EL (cell line): ENCODE measurements around the gene PDGFD.
A peak's percentile ranks its signal among the peaks of the same experiment; 100 is the strongest.

Source experiments
- DNase-seq: peaks from one replicate; pipeline ENCODE4 v3.0.0-alpha.2; 2016

PDGFD gene

DNA sequence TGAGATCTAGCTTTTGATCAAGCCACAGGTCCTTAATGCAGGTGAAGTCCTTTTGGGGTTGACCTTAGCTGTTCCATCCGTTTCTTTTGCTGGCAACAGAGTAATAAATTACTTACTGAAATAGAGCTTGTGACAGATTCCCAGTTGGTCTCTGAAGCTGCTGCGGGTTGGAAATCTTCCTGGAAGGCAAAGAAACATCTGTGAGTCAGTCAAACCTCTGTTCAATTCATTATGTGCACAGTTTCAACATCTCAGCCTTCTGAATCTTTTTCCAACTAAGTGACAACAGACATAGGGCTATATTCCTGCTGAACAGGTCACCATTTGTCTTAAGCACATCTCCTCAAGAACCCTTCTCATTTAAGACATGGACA, 216.4 kb downstream of the PDGFD start:
- DNase-seq = peak; percentile 2

DNA sequence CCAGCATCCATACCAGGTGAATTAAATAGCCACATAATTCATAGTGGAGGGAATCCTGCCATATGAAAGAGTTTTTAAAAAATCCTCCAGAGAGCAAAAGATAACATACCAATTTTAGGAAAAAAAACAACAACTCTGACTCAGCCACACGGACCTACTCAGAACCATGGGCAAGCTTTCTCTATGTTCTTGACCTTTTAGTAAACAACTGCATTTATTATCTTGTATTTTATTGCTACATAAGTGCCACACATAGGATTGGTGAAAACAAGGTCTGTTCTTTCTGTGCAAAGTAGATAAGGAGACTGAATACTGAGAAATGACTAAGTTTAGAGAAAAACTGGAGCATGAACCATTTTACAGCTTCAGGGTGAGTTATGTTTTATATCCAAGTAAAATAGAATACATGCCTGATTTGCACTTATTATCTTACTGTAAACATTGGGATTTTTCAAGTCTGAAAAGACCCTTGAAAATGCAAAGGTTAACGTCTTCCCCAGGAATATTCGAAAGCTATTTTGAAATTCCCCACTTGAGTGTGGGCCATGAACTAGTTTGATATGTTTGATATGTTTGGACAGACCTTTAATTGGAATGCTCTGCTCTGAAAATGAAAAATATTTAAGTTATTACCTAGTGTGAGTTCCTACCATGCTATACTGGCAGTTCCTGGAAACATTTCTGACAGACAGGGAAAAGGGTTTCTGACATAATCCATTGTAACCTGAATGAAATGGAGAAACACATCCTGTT, 217.0 kb downstream of the PDGFD start:
- DNase-seq = no peak

DNA sequence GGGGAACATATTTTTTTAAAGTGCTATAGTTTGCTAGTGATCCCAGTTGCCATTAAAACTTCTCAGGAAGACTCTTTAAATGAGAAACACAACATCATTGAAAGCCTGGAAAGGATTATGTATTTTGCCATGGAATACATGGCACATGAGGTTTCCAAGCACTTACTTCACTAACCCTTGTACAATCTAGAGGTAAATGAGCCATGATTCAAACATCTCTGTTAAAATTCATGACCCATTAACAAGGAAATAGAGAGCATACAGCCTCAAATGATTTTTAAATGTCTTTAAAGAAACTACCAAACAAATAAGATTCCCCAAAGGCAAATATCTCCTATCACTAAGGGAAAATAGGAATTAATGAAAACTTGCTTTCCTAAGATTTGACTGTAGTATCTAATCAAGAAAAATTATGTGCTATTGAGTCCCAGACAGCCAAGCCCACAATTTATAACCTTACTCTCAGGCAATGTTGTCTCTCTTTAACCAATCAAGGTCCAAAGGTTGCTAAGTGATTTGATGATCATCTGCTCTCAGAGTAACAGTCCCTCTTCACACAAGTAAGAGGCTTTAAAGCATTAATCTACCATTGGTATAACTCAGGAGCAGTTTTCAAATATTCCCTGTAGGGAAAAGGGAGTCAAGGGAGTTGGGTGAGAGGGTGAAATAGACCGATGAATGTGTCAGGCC, 219.6 kb downstream of the PDGFD start:
- no peak for DNase-seq

DNA sequence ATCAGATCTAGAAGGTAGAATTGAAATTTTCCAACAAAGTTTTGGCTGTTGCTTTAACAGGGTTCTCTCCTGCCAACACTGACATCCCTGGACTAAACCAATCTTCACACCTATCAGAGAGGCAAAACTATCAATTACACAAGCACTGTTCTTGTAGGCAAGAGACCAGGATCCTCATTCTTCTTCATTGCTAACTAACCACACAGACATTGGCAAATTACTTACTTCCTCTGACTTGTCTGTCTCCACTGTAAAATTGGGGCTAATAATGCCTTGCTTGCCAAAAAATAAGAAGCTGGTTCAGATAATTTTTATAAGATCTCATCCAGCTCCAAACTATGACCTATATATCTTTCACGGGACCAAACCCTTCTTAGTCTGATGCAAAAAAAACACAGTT, 221.3 kb downstream of the PDGFD start:
- no peak for DNase-seq

DNA sequence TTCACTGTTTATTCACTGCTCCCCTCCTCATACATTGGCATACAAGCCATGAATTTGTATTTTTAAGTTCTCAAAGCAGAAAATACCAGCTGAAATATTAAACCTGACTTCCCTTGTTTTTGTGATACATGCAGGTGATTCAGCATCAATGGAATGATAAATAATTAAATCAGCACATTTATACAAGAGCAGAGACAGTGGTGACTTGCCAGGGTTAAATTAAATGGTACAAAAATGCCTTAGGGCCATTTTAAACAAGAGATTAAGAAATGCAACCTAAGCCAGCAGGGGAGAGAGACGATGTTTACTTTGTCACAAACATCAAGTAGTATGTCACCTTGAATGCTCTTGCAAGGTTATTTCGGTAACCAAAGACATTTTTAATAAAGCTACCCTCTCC, 223.4 kb downstream of the PDGFD start:
- peak; percentile 19 for DNase-seq

DNA sequence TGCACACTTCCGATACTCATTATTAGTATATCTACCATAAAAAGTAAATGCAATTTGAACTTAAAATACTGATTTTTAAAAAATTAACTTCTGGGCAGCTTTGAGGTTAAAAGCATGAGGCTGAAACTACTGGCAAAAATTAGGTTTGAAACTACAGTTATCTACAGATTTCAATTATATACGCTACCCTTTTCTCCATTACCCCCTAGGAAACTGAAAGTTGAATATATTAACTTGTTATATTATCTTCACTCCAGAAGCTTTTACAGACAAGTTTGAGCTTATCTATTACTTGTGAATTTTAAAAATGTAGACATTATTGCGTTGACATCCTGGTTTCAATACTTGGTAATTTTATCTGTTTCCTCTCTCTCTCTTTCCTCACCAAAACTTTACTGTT, 224.3 kb downstream of the PDGFD start:
- no peak for DNase-seq

DNA sequence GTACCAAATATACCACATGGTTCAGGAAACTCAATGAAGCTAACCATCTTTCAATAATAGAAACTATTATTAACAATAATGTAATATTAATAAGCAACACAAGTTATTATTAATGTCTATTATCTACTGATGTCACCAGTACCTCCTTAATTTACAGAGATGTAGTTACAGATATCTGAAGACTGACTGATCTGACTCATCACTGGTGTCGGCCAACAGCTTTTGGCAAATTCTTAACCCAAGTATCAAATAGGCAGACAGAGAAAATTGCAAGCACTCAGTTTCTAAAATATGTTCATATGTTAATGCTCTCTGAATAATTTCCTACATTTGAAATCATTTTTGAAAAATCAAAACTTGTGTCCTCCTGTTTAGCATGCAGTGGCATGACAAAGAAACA, 227.9 kb downstream of the PDGFD start:
- peak; percentile 10 for DNase-seq

DNA sequence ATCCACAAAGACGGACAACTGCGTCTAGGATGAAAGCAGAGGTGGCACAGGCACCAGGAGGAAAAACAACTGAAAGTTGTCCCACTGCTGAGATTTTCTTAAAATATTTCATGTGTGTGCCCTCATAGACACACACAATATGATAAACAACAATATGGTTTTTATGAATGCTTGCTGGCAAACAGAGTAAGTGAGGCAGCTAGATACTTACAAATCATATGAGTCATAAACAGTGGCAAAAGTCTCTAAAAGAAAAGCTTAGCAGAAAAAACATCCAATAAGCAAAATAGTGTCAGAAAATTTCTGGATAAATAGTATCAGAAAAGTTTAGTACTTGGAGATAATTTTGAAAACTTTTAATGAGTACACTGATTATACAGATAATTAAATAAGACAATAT, 228.7 kb downstream of the PDGFD start:
- no peak for DNase-seq

DNA sequence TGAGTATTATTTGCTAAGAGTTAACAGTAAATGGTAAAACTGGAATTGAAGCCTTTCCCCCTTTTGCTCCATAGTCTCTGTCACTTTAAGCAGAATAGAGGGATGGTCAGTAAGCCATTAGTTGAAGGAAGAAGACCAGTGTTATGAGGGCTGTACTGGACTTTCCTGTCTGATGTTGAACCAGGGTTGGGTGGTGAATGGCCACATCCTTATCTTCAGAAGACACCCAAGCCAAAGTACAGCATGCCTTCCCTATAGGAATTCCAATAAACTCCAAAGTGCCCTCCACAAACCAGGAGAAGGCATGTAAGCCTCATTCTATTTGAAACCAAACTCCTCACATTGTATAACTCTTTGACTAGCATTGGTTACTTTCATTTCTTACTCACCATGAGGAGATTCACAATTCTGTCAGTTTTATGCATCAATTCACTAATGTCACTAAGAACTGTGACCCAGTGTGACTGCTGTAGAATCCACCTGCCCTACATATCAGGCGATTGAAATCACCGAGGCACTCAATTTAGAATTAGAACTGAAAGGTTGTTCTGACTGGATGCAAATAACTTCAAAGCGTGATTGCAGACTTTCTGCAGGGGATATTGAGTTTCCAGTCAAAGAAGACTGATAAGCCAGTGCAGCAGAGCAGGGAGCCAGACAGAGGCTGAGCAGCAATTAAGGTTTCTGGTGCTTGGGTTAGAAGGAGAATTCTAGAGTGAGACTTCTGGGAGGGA, 234.6 kb downstream of the PDGFD start:
- DNase-seq = no peak

DNA sequence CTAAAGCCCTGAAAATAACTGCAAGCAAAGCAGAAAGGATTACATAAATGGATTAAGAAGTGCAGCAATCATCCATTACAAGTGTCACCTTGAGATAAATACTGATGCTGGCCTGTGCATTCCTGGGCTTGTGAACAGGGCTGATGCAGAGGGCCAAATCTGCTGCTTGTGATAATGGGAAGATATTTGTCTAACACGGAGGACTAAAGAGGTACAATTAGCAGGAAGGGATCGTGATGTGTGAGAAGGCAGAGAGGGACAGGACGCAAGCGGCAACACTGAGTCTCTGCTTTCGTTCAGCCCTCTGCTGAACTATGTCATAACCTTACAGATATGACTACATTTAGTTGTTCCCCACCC, 235.2 kb downstream of the PDGFD start:
- DNase-seq = no peak

DNA sequence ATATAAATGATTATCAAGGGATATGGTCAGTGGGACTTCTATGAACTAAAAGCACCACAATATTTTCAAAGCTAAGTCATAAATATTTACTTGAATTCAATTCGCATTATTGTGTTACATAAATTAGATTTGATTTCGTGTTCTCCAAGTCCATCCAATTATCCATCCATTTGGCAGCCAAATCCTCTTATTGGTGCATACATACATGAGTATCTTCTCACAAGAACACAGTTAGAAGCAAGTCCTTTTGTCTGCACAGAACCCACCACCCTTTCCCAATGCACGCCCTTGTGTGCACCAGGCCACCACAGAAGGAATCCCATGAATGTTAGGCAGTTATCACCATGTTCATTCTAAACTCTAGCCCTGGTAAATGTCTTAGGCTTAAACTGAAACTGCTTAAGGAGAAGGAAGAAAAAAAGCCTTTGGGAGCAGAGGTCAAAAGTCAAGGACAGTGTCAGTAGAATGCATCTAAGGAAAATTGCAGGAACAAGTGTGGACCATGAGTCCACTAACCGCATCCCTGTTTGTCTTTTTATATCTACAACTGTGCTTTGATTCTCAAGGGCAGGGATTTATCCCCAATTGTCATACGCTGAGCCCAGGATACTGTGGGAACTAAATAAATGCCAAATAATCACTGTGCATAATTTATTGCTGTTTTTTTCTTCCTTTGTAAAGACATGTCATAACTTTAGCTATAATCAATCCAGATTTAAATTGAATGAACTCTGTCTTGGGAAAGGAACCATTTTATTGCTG, 235.7 kb downstream of the PDGFD start:
- DNase-seq = no peak

DNA sequence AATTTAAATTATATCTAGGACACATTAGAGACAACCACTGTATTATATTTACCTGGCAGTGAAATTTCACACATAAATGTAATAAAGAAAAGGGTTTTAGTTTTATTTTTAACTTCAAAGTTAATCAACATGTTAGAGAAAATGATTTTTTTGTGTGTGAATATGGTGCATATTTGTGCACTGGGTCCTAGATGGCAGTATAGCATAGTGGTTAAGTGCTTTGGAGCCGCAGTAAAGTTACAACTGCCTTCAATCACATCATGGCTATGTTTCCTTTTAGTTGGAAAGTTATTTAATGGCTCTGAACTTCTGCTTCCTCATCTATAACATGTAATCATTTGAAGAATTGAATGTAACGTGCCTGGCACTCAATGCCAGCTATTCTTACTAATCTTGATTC, 236.4 kb downstream of the PDGFD start:
- peak; percentile 6 for DNase-seq

DNA sequence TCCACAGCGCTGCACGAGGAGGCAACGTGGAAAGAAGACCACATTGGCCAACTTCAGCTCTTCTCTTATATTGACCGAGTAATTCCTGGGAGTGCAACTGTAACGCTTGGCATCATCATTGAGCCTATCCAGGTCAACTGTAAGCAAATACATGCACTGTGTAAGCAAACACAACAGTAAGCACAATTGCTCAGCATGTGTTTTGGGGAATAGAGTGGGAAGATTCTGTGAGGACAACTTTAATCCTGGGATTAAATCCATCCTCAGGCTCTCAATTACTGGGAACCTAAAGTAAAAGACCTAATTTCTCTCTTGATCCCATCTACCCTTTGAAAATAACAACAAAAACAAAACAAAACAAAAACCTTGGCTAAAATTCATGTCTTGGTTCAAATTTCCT, 237.0 kb downstream of the PDGFD start:
- no peak for DNase-seq

DNA sequence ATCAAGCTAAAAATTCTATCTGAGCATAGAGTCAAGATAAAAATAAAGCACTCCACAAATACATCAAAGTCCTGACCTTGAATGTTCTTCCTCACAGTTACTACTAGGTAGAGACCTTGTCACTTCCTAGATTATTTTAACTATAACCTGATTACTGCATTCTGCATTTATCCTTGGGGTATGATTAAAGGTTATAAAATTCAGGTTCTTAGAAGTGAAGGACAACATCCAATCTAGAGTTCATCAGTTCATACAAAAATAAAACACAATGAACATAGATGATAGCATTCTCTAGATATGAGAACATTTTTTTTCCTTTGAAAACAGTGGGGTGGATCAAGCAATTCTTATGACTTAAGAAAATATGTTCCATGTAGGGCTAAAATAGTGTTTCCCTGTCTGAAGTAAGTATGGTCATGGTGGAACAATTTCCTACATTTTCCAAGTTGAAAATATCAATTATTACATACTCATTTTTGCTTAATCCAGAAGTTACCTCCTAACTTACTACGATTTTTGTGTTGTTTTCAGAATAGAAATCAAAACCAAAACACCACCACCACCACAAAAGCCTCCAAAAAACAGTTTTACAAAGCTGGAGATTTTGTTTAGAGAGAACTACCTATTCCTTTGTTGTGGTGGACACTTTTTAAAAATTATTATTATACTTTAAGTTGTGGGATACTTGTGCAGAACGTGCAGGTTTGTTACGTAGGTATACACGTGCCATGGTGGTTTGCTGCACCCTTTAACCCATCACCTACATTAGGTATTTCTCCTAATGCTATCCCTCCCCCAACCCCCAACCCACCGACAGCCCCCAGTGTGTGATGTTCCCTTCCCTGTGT, 239.6 kb downstream of the PDGFD start:
- DNase-seq = no peak

DNA sequence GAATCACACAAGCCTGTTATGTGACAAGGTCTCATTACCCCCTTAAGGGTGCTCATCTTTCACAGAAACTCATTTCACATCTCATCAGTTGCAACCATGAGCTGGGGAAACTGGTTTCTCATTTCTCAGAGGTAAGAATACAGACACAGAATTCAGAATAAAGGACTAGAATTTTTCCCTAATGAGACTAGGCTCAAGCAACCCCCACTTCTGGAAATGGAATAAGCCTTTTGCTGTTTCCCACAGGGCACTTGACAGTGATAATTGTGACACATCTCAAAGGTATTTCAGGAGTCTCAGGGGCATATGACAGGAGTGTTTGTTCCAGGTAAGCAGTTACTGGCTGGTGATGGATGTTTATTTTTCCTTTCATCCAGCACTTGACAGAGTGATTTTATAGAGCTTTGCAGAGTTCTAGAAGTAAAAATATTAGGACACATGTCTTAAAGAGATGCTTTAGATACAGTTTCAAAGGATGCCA, 240.5 kb downstream of the PDGFD start:
- DNase-seq = peak; percentile 5

DNA sequence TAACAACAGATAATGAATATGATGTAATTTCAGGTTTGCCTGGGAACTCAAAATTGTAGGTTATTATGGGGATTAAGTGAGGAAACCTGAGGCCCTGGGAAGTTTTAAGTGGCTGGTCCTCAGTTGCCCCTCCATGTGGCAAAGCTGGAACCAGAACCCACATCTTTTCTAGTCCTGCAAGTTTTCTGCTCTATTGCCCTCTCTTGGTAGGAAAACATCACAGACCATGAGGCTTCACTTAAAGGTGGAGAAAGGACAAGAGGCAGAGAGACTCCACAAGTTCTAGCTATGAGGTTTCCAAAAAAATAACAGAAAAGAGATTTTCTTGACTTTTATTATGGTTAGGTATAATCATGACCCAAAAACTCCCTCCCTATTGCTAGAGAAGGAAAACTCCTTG, 243.0 kb downstream of the PDGFD start:
- DNase-seq = no peak

DNA sequence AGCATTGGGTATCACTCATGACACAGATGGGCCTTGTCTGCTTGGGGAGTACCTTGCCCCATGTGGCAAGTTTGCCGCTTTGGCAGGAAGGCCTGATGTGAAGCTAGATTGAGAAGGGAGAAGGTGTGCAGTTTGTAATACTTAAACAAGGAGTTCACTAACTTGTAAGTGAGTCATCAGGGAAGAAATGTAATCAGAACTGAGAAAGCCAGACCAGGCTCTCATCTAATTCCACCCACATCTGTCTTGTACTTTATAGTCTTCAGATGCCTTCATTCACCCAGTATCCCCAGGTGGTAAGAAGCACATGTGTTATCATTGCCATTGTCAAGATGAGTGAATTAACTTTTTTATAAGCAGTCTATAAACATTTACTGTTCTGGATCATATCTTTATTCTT, 243.5 kb downstream of the PDGFD start:
- DNase-seq = no peak

DNA sequence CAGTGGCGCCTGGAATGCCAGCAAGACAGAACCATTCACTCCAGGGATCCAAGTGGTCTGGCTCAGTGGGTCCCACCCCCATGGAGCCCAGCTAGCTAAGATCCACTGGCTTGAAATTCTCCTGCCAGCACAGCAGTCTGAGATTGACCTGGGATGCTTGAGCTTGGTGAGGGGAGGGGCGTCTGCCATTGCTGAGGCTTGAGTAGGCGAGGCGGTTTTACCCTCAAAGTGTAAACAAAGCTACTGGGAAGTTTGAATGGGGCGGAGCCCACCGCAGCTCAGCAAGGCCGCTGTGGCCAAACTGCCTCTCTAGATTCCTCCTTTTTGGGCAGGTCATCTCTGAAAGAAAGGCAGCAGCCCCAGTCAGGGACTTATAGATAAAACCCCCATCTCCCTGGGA, 253.2 kb downstream of the PDGFD start:
- no peak for DNase-seq

DNA sequence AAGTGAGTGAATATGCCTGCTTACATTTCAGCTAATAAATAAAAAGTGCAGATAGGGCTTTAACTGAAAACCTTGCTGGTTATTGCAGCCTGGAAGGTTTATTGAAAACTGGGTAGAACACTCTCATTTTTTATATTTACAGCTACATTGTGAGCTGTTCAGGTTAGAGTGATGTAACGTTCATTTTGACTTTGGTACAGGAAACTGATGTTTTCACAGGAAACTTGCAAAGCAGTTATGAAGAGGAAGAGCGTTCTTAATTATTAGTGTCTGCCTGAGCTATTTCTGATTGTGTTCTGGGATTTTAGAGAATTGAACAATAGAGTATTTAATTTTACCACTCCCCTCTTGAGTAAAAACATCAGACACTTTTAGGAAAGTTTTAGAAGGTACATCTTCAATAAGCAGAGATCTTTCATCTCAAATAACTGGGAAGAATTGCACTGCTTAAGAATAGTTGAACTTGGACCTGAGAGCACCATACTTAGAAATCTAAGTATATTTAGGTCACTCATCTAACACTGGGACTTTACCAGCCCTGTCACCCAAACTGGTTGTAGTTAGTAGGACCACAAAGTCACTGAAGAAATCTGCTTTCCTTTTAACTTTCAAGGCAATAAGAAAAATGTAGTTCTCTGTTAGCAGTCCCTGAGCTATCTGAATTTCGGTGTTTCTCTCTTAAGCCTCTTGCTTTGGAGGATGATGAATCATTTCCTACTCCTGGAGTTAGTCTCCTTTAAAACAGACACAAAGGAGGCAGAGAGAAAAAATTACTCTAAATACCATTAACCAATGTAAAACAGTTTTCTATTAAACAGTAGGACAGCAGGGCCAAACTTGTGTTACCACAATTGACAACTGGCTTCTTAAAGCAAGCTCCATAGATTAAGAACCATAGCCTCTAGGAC, 256.1 kb downstream of the PDGFD start:
- peak; percentile 18 for DNase-seq

DNA sequence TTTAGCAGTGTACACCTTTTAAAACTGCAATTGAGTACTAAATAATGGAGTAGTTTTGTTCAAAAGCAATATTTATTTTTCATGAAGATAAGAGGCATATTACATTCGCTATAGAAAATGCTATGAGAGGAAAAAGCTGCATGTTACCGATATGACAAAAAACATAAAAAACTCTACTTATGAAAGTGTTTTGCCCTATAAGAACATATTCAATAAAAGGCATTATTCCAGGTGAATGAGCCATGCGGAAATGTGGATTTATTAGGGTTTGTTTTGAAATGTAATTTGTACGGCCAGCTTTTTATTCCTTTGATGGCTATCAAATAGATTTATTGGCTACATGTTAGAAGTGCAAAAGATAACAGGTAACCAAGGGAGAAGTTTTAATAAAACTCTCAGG, 256.8 kb downstream of the PDGFD start:
- DNase-seq = no peak

DNA sequence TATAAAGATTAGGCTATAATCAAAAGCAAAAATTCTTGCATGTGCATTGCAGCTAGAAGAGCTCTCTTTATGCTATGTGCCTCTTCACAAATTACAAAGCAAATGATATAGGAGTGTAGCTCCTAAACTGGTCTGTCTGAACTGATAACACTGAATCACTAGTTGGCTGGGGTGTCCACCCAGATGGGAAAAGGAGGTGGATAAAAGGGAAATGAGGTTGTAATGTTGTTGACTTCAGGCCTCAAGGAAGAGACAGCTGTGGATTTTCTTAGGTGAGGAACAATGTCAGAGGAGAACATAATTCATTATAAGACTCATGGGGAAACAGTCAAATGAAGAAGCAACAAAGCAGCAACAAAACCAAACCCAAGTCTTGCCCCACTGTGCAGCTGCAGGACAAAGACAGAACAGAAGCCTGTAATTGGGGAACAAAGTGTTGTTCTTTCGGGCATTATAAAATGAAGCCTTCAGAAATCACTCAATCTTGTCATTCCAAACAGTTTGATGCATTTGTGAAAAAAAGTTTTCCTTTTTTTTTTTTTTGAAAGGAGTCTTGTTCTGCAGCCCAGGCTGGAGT, 257.6 kb downstream of the PDGFD start:
- DNase-seq = no peak
